ENCODE data around the gene EHBP1. TPM values are rescaled to one million over a fixed set of nuclear protein-coding genes. Genes with fewer than 3 reads are reported as not detected.
"Not testable (repeated sequence)": the region's sequence is repeated elsewhere in the genome, so short reads cannot be mapped to it uniquely, and the experiment has no call there.

The EHBP1 gene
- polyA plus RNA-seq, 3 donors = 40.7 to 51.4 (median 41.6) TPM

DNA sequence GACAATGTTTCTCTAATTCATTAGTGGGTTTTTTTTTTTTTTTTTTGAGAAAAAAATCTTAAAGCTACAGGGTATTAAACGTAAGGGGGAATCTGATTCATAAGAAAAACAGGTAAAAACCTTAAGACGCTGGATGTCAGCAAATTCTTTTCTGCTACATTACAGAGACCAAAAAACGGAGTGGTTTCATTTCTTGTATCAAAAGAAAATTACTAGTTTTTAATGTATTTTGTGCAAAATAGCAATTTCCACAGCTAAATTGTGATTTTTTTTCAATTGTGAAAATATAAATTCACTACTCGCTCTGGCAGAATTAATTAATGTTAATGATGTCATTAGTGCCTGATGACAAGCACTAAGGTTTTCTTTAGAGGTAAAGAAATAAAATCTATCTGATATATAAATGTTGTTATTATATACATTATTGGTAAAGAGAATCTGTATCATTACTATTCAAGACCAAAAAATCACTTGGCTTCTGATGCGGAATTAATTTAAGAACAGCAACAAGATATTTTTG is 355.0 kb downstream of the EHBP1 start:
- DNase-seq = no peak

GRCh38 chr2:63064197-63064596 is 358.7 kb downstream of the EHBP1 start:
- no peak for DNase-seq

DNA sequence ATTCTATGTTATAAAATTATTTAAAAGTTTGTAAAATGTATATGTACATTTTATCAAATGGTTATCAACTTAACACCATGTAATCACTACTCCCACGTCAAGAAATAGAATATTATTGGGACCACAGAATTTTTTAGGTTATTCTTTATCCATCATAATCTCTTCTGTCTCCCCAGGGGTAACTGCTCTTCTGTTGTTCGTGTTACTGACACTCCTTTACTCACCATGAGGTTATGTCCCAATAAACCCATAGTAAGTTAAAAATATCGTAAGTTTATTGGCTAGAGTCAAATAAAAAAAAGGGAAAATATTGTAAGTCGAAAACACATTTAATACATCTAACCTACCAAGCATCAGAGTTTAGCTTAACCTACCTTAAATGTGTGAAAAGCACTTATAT is 359.1 kb downstream of the EHBP1 start:
- DNase-seq = no peak

- DNase-seq = no peak
Observed at GRCh38 chr2:63066265-63066664, 360.8 kb downstream of the EHBP1 start.

GRCh38 chr2:63066838-63067237 is 361.3 kb downstream of the EHBP1 start:
- DNase-seq = no peak

- DNase-seq = no peak
Observed at GRCh38 chr2:63071664-63072063, 366.2 kb downstream of the EHBP1 start.

GRCh38 chr2:63073994-63074393 is 368.5 kb downstream of the EHBP1 start:
- DNase-seq = no peak

GRCh38 chr2:63074399-63074798 is 368.9 kb downstream of the EHBP1 start:
- not testable (repeated sequence) for DNase-seq

- no peak for DNase-seq
Observed at GRCh38 chr2:63078852-63079606, 373.5 kb downstream of the EHBP1 start.

GRCh38 chr2:63081404-63081803 is 375.9 kb downstream of the EHBP1 start:
- no peak for DNase-seq

DNA sequence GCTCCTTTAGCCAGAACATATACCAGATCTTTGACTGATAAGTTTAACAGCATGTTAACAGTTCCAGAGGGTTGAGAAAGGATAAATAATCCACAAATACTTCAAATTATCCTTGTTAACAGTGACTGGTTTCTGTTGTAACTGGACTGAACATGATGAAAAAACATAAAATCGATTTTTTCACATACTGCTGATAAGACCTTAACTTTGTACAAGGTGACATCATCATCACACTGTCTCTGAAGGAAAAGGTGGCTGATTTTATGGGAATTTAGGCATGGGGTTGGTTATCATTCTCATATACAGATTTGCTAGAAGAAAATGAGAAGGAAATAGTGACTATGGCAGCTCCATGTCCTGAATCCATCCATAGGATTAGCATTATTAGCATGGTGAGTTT is 381.2 kb downstream of the EHBP1 start:
- no peak for DNase-seq

DNA sequence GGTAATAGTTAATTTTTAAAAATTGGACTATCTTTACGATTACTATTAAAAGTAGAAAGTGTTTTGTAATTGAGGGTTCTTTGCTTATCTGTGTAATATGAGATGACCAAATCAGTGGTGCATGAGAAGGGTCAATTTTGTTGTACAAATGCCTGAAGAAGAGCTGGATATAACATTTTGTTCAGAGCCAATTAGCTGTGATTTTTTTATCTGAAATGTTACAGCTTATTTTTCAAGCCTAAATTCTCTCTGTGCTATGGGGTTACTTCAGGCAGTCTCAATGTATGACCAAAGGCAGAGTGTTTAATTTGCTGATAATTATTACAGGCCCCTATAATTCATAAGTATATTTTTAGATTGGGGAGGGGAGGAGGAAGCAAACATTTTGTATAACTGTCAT is 386.9 kb downstream of the EHBP1 start:
- no peak for DNase-seq

- DNase-seq = no peak
Observed at GRCh38 chr2:63092857-63093256, 387.3 kb downstream of the EHBP1 start.

DNA sequence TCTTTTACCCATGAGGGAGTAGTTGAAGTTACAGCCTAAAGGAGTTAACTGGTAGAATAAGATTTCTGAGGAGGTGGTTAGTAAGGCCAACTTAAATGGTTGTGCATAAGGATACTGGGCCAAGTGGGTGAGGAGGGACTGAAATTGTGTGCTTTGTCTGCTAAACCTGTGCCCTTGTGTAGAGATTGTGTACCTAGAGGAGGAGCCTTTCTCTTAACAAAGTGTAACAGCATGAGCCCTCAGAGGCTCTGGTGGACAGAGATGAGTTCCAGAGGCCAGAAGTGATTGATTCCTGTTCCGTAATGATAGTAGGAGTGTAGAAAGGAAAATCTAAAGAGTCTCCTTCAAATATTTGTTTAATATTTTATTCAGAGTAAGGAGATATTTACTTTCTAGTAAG is 388.0 kb downstream of the EHBP1 start:
- no peak for DNase-seq

Other genes starting within 250 kb of the EHBP1 start
- 1 to 10 TPM; 4.5 to 6.6 (median 6.3) TPM for gene TMEM17, start 199.5 kb upstream of the EHBP1 start, polyA plus RNA-seq (ENCODE audit: insufficient read length in 3 of 3)